ENCODE results near the gene PRKCB.

- TF ChIP-seq CTCF (IDR thresholded peaks at IDR 0.05) (no peak), POLR2A (IDR thresholded peaks at IDR 0.05) (no peak)
Observed at GRCh38 chr16:24257958-24258357, 422.2 kb downstream of the PRKCB start.

Measured in thyroid gland (tissue), 4 donors.